Neutrophil (primary cell): ENCODE results near the gene PLRG1.

ENCODE experiments used
- H3K27ac ChIP-seq: fragments of 200-600 bp; sonication (generic); 2 replicates; pipeline ENCODE4 v1.5.1; 2016; ENCODE audit warnings: mild to moderate bottlenecking, moderate library complexity
- H3K27me3 ChIP-seq: fragments of 200-600 bp; sonication (generic); 2 replicates; pipeline ENCODE4 v1.6.0; 2016; ENCODE audit warnings: mild to moderate bottlenecking
- H3K36me3 ChIP-seq: fragments of 200-600 bp; sonication (generic); 2 replicates; pipeline ENCODE4 v1.5.1; 2017
- H3K4me1 ChIP-seq, 2 experiments: fragments of 200-600 bp in 1 of 2; sonication (generic) in 1 of 2; 1 replicate in 1 of 2; 2 replicates in 1 of 2; pipeline versions ENCODE4 v1.5.1 to v1.6.1; 2013 to 2016; ENCODE audit warnings: low read depth in 1 of 2, low read length in 1 of 2, mild to moderate bottlenecking in 1 of 2, moderate library complexity in 1 of 2; ENCODE audit not compliant: control insufficient read depth in 1 of 2, insufficient read depth in 1 of 2
- H3K4me3 ChIP-seq, 2 experiments: fragments of 200-600 bp in 1 of 2; sonication (generic) in 1 of 2; 1 replicate in 1 of 2; 2 replicates in 1 of 2; pipeline ENCODE4 v1.5.1; 2013 to 2016; ENCODE audit warnings: low read depth in 1 of 2, low read length in 1 of 2, mild to moderate bottlenecking in 1 of 2, moderate library complexity in 1 of 2
- H3K9me3 ChIP-seq: fragments of 200-600 bp; sonication (generic); 2 replicates; pipeline ENCODE4 v1.5.1; 2016
- CTCF ChIP-seq: fragments of 200-600 bp; sonication (generic); IDR thresholded peaks from 2 replicates; pipeline ENCODE4 v1.5.1; 2016; ENCODE audit warnings: antibody characterized with exemption

The PLRG1 gene

GRCh38 chr4:154585369-154586018 lies 35.3 kb upstream of the PLRG1 start:
- no peaks in the 10 kb centered on the region for H3K4me1 ChIP-seq
- no peak for TF ChIP-seq CTCF
- no peak overlapping the region for H3K27ac ChIP-seq
- H3K4me3 ChIP-seq, result no peak overlapping the region
- H3K27me3 ChIP-seq, result peaks cover 8% of the 10 kb centered on the region
- no peaks in the 10 kb centered on the region for H3K9me3 ChIP-seq
- H3K36me3 ChIP-seq, result no peaks in the 10 kb centered on the region

- Histone ChIP-seq H3K4me3 (no peak overlapping the region), H3K27me3 (peaks cover 7% of the 10 kb centered on the region)
- TF ChIP-seq CTCF, result no peak
Measured at GRCh38 chr4:154584259-154584658, 34.1 kb upstream of the PLRG1 start.

GRCh38 chr4:154583677-154584076 lies 33.5 kb upstream of the PLRG1 start:
- H3K36me3 ChIP-seq, result no peaks in the 10 kb centered on the region
- H3K27ac ChIP-seq, result no peak overlapping the region
- no peaks in the 10 kb centered on the region for H3K4me1 ChIP-seq
- no peaks in the 10 kb centered on the region for H3K9me3 ChIP-seq
- H3K27me3 ChIP-seq, result peaks cover under 1% of the 10 kb centered on the region
- no peak for TF ChIP-seq CTCF
- no peak overlapping the region for H3K4me3 ChIP-seq

More at GRCh38 chr4:154584259-154584658, 34.1 kb upstream of the PLRG1 start:
- Histone ChIP-seq H3K36me3 (no peaks in the 10 kb centered on the region), H3K9me3 (no peaks in the 10 kb centered on the region), H3K4me1 (no peaks in the 10 kb centered on the region), H3K27ac (no peak overlapping the region)

GRCh38 chr4:154583230-154583629 lies 33.0 kb upstream of the PLRG1 start:
- Histone ChIP-seq H3K9me3 (no peaks in the 10 kb centered on the region), H3K36me3 (no peaks in the 10 kb centered on the region), H3K4me3 (no peak overlapping the region)

GRCh38 chr4:154582723-154583122 lies 32.5 kb upstream of the PLRG1 start:
- no peaks in the 10 kb centered on the region for H3K9me3 ChIP-seq
- H3K4me3 ChIP-seq, result no peak overlapping the region
- H3K27ac ChIP-seq, result no peak overlapping the region
- H3K36me3 ChIP-seq, result no peaks in the 10 kb centered on the region
- no peaks in the 10 kb centered on the region for H3K27me3 ChIP-seq
- H3K4me1 ChIP-seq, result no peaks in the 10 kb centered on the region
- no peak for TF ChIP-seq CTCF

More at GRCh38 chr4:154583230-154583629, 33.0 kb upstream of the PLRG1 start:
- Histone ChIP-seq H3K4me1 (no peaks in the 10 kb centered on the region), H3K27ac (no peak overlapping the region), H3K27me3 (no peaks in the 10 kb centered on the region)
- TF ChIP-seq CTCF, result no peak
